ENCODE measurements around the gene CLIC1.

Gene CLIC1

DNA sequence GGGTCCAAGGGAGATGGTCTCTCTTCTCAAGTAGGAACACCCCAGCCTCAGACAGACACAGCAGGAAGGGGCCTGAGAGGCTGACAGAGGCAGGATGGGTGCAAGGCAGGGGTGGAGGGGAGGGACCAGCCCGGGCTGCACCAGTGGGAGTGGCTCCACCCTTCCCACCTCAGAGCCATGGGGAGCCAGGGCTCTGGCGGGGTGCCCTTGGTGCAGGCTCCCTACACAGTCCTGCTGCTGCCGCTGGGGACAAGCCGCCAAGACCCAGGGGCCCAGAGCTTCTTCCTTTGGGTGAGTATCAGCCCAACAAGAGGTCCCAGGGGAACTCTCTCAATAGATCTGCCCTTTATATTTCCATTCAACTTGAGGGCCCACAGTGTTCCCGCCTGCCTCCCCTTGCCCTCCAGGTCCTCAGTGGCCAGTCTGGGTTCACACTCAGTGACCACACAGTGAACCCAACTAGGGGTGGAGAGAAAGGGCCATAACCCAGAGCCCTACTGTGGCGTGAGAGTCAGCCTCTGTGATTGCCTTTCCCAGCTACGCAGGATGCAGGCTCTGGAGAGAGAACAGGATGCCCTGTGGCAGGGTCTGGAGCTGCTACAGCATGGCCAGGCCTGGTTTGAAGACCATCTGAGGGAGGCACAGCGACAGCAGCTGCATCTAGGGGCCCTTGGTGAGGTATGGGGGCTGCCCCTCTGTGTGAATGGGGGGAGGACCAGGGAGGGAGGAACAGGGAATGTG, 26.7 kb upstream of the CLIC1 start:
- Mint-ChIP-seq H3K4me3 (no peak overlapping the region), H3K27ac (no peak overlapping the region)

DNA sequence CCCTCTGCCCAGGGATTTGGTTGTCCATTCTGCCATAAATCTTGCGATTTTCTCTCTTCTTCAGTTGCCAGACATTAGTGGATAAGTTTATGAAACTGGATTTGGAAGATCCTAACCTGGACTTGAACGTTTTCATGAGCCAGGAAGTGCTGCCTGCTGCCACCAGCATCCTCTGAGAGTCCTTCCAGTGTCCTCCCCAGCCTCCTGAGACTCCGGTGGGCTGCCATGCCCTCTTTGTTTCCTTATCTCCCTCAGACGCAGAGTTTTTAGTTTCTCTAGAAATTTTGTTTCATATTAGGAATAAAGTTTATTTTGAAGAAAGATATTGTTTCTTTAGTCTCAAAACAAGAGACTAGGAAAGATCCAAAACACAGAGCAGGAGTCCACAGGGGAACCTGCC, 26.0 kb upstream of the CLIC1 start, which contains the start of gene SAPCD1:
Gene SAPCD1, plus strand, starts transcription at position 301 of the 400 bp plus-strand sequence. CDS start 399 bp downstream, outside the sequence.
- no peak for DNase-seq
- H3K27me3 Mint-ChIP-seq, result no peaks in the 10 kb centered on the region
- peaks cover 31 to 43% of the 10 kb centered on the region in 2 donors for H3K36me3 Mint-ChIP-seq
- H3K4me3 Mint-ChIP-seq, result no peak within 1 kb of the TSS
- peaks cover 0 to 8% of the 10 kb centered on the region in 2 donors for H3K4me1 Mint-ChIP-seq
- H3K27ac Mint-ChIP-seq, result no peak within 1 kb of the TSS
- no peaks in the 10 kb centered on the region for H3K9me3 Mint-ChIP-seq
- ATAC-seq (replicated peaks), result no peak

More for the DNA sequence above, 26.7 kb upstream of the CLIC1 start:
- DNase-seq, result no peak
- Mint-ChIP-seq H3K9me3 (no peaks in the 10 kb centered on the region), H3K36me3 (peaks cover 31 to 45% of the 10 kb centered on the region in 2 donors), H3K4me1 (peaks cover 0 to 9% of the 10 kb centered on the region in 2 donors), H3K27me3 (no peaks in the 10 kb centered on the region)
- no peak for ATAC-seq (replicated peaks)

DNA sequence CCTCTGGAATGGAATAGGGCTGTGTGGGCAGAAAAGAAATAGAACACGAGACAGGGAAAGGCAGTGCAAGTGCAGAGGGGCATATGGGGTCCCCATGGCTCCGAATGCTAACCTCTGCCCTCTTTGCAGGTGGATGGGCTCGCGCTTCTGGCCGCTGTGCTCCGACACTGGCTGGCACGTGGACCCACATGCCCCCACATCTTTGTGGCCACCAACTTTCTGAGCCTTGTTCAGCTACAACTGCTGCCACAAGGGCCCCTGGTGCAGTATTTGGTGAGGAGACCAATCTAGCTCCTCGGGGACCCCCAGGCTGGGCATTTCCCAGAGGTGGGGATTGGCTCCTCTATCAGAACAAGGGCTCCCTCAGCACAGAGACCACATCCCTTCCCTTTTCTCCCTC, 25.0 kb upstream of the CLIC1 start:
- Mint-ChIP-seq H3K27ac (no peak overlapping the region), H3K9me3 (no peaks in the 10 kb centered on the region), H3K4me3 (no peak overlapping the region), H3K36me3 (peaks cover 31 to 43% of the 10 kb centered on the region in 2 donors), H3K27me3 (no peaks in the 10 kb centered on the region), H3K4me1 (peaks cover 0 to 8% of the 10 kb centered on the region in 2 donors)
- no peak for ATAC-seq (replicated peaks)
- no peak for DNase-seq

DNA sequence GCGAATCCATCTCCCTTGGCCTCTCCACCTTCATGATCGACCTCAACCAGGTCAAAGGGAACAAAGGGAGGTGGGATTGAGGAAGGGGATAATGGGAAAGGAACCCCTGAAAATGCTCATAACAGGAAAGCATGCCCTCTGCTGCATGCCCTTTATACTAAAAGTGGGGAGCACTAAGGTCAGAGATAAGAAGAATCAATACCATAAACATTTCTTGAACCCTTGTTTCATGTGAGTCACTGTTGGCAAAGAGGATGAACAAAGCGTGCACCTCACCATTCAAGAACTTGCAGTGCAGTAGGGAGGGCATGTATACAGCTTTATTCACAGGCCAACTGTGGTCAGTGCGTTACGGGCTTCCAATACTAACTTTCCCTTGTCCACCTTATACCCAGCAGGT, 24.5 kb upstream of the CLIC1 start:
- Mint-ChIP-seq H3K27me3 (no peaks in the 10 kb centered on the region), H3K4me1 (peaks cover 0 to 8% of the 10 kb centered on the region in 2 donors), H3K4me3 (no peak overlapping the region), H3K27ac (no peak overlapping the region), H3K36me3 (peaks cover 29 to 43% of the 10 kb centered on the region in 2 donors), H3K9me3 (no peaks in the 10 kb centered on the region)
- ATAC-seq (replicated peaks), result no peak
- no peak for DNase-seq

DNA sequence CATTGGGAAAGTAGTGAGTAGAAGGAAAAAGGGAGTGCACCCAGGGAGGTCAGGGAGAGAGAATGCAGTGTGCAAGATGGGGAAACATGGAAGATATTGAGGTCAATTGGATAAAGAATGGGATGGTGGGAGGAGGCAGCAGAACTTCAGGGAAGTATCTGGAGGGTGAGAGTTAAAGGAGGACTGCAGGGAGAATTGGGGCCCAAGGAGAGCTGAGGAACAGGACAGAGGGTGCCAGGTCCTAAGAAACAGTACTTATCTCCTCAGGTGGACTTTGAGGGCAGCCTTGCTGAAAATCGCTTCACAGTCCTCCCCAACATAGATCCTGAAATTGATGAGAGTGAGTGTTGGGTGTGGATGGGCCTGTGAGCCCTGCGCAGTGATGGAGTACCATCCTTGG, 22.0 kb upstream of the CLIC1 start:
- H3K27ac Mint-ChIP-seq, result peak overlapping the region; percentile 28
- DNase-seq, result no peak

DNA sequence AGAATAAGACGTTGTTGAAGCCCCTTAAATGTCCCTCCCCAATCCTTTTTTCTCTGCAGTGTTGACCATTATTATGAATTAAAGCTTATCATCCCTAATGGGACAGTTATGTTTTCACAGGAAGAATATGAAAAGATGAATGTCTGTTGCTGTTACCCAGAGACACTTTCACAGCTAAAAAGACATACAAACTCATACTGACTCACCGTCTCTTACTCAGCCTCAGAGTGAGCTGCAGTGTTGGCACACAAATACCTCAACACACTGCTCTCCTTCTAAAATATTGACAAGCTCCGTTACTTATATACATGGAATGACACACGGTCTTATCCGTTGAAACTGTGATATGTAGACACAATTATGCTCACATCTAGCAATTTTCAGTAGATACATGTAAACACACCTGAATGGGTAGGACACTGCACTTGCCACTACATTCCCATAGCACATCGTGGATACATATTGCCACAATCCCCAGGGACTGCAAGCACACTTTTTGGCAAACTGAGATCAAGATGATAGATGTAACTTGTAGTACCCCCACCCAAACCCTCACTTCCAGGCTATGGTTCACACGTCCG, 16.5 kb upstream of the CLIC1 start:
- H3K4me3 Mint-ChIP-seq, result no peak overlapping the region
- DNase-seq (no peak), ATAC-seq (replicated peaks) (no peak)
- peaks cover 0 to 2% of the 10 kb centered on the region in 2 donors for H3K4me1 Mint-ChIP-seq
- no peak overlapping the region for H3K27ac Mint-ChIP-seq
- no peaks in the 10 kb centered on the region for H3K9me3 Mint-ChIP-seq
- peaks cover 3 to 4% of the 10 kb centered on the region in 2 donors for H3K36me3 Mint-ChIP-seq
- H3K27me3 Mint-ChIP-seq, result no peaks in the 10 kb centered on the region

More for the DNA sequence above, 22.0 kb upstream of the CLIC1 start:
- Mint-ChIP-seq H3K4me3 (no peak overlapping the region), H3K4me1 (peaks cover 0 to 8% of the 10 kb centered on the region in 2 donors), H3K36me3 (peaks cover 17 to 28% of the 10 kb centered on the region in 2 donors), H3K9me3 (no peaks in the 10 kb centered on the region), H3K27me3 (no peaks in the 10 kb centered on the region)
- no peak for ATAC-seq (replicated peaks)

DNA sequence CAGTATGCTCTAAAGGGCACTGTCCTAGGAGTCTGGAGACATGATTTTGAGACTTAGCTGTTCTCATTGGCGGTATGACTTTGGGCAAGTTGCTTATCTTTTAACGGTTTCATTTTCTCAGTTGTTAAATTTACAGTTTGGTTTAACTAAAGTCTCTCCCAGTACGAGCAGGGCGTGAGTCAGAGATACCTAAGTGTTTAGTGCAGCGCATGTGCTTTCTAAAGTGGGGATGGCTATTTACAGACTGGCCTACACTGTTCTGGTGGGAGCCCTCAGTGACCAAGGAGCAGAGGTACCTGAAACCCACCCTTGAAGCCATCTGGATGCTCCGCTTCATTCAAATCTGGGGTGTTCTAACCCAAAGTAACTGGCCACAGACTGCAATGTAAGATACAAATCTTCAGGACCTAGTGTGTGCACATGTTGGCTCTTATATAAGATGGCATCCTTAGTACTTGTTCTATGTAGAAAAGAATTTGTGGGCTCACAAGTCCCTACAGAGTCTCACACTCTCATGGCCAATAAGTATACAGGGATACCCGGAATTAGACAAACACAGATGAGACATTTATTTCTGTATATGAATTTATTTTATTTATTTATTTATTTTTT, 14.2 kb upstream of the CLIC1 start:
- no peak for DNase-seq
- Mint-ChIP-seq H3K36me3 (peaks cover 11% of the 10 kb centered on the region in 2 donors), H3K9me3 (no peaks in the 10 kb centered on the region), H3K27me3 (no peaks in the 10 kb centered on the region), H3K4me1 (peaks cover 0 to 2% of the 10 kb centered on the region in 2 donors), H3K27ac (no peak overlapping the region), H3K4me3 (no peak overlapping the region)
- ATAC-seq (replicated peaks), result no peak

DNA sequence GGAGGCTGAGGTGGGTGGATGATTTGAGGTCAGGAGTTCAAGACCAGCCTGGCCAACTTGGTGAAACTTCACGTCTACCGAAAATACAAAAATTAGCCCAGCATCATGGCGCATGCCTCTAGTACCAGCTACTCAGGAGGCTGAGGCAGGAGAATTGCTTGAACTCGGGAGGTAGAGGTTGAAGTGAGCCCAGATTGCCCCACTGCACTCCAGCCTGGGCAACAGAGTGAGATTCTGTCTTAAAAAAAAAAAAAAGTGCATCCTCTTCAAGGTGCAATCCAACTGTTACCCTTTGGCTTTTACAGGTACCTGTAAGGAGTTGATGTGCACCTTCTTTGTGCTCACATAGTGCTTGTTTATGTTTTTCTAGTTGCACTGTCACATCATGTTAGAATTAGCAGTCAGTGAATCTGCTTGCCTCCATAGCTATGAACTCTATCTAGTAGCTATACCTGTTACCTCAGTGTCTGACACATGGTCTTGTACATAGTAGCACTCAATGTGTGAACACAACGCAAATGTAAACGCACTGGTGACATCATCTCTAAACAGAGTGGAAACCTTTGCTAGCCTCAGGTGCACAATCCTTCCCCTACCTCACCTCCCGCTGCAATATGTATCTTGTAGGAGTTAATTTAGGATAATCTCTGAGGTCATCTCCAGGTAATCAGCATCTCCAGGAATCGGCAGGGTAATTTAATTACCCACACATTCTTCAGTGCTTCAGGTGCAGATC, 13.1 kb upstream of the CLIC1 start:
- DNase-seq (no peak), ATAC-seq (replicated peaks) (no peak)
- H3K9me3 Mint-ChIP-seq, result no peaks in the 10 kb centered on the region
- peaks cover 17 to 19% of the 10 kb centered on the region in 2 donors for H3K36me3 Mint-ChIP-seq
- no peaks in the 10 kb centered on the region for H3K27me3 Mint-ChIP-seq
- H3K4me3 Mint-ChIP-seq, result no peak overlapping the region
- H3K27ac Mint-ChIP-seq, result no peak overlapping the region
- peaks cover 0 to 2% of the 10 kb centered on the region in 2 donors for H3K4me1 Mint-ChIP-seq

DNA sequence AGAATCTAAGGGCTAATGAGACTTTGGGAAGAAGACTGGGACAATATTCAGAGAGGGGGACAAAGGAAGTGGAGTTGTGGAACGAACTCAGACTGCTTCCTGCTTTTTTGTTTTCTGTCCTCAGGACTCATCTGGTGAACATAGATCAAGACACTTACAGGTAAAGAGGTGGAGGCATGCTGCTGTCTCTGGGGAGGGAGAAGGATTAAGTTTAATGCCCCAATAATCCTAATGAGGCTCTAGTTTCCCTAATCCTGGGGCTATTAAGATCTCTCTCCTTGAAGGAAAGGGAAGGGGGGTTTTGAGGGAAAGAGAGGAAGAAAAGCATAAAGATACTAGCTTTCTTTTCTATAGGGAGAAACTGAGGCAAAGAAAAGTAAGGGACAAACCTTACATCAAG, 8.1 kb upstream of the CLIC1 start:
- DNase-seq, result no peak
- Mint-ChIP-seq H3K4me1 (peaks cover 3 to 22% of the 10 kb centered on the region in 2 donors), H3K36me3 (peaks cover 29 to 42% of the 10 kb centered on the region in 2 donors), H3K4me3 (no peak overlapping the region), H3K9me3 (no peaks in the 10 kb centered on the region), H3K27ac (no peak overlapping the region), H3K27me3 (no peaks in the 10 kb centered on the region)
- ATAC-seq (replicated peaks), result no peak

DNA sequence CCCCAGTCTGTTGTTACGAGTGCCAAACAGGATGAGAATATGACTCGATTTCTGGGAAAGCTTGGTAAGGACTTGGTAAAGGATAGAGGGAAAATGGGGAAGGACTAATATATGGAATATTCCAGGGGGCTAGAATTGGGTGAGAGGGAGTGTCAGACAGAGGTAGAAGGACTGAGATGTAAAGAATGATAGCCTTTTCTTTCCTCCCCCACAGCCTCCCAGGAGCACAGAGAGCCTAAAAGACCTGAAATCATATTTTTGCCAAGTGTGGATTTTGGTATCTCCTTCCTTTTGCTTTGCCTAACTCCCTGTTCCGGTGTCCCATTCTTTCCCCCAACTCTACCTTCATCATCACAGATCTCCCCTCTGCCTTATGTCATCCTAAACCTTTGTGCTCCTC, 6.6 kb upstream of the CLIC1 start:
- H3K36me3 Mint-ChIP-seq, result peaks cover 29 to 42% of the 10 kb centered on the region in 2 donors
- DNase-seq, result no peak
- peak overlapping the region; percentile 11 for H3K27ac Mint-ChIP-seq
- H3K4me3 Mint-ChIP-seq, result no peak overlapping the region
- H3K27me3 Mint-ChIP-seq, result no peaks in the 10 kb centered on the region
- peaks cover 17 to 37% of the 10 kb centered on the region in 2 donors for H3K4me1 Mint-ChIP-seq
- H3K9me3 Mint-ChIP-seq, result no peaks in the 10 kb centered on the region
- no peak for ATAC-seq (replicated peaks)

DNA sequence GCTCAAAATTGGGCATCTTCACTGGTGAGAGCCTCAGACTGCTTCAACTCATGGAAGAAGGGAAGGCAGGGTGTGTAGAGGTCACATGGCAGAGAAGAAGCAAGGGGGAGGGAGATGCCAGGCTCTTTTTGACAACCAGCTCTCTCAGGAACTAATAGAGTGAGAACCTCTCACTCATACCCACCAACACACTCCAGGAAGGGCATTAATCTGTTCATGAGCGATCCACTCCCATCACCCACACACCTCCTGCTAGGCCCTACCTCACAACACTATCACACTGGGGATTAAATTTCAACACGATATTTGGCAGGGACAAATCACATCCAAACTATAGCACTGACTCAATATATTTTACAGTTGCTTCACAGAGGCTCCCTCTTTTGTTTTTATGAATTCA, 5.5 kb upstream of the CLIC1 start:
- Mint-ChIP-seq H3K4me1 (peaks cover 24 to 48% of the 10 kb centered on the region in 2 donors), H3K27me3 (no peaks in the 10 kb centered on the region), H3K9me3 (no peaks in the 10 kb centered on the region), H3K4me3 (no peak overlapping the region), H3K36me3 (peaks cover 25 to 35% of the 10 kb centered on the region in 2 donors), H3K27ac (no peak overlapping the region)
- DNase-seq, result no peak
- ATAC-seq (replicated peaks), result no peak

DNA sequence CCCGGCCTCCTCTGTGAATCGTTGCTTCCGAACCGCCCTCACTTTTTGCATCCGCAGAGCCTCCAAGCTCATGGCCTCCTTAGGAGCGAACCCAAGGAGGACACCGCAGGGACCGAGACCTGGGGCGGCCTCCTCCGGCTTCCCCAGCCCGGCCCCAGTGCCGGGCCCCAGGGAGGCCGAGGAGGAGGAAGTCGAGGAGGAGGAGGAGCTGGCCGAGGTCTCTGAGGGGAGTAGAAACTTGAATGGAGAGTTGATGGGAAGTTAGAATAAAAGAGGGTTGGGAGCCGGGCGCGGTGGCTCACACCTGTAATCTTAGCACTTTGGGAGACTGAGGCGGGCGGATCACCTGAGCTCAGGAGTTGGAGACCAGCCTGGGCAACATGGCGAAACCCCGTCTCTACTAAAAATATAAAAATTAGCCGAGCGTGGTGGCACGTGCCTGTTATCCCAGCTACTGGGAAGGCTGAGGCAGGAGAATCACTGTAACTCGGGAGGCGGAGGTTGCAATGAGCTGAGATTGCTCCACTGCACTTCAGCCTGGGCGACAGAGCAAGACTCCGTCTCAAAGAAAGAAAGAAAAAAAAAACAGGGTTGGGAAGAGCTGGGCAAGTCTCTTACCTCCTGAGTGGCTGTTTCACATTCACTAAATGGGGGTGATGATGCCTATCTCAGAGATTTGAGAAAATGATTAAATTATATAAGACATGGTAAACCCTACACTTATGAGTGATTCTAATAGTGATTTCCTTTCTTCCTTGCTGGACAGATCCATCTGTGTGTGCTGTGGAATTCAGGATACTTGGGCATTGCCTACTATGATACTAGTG, 4.3 kb upstream of the CLIC1 start:
- Mint-ChIP-seq H3K27ac (peak overlapping the region; percentile 95), H3K9me3 (no peaks in the 10 kb centered on the region), H3K4me3 (peak overlapping the region; percentile 93 to 98), H3K36me3 (peaks cover 27 to 40% of the 10 kb centered on the region in 2 donors), H3K4me1 (peaks cover 27 to 51% of the 10 kb centered on the region in 2 donors), H3K27me3 (no peaks in the 10 kb centered on the region)
- no peak for DNase-seq
- ATAC-seq (replicated peaks), result peak; percentile 2 to 3

DNA sequence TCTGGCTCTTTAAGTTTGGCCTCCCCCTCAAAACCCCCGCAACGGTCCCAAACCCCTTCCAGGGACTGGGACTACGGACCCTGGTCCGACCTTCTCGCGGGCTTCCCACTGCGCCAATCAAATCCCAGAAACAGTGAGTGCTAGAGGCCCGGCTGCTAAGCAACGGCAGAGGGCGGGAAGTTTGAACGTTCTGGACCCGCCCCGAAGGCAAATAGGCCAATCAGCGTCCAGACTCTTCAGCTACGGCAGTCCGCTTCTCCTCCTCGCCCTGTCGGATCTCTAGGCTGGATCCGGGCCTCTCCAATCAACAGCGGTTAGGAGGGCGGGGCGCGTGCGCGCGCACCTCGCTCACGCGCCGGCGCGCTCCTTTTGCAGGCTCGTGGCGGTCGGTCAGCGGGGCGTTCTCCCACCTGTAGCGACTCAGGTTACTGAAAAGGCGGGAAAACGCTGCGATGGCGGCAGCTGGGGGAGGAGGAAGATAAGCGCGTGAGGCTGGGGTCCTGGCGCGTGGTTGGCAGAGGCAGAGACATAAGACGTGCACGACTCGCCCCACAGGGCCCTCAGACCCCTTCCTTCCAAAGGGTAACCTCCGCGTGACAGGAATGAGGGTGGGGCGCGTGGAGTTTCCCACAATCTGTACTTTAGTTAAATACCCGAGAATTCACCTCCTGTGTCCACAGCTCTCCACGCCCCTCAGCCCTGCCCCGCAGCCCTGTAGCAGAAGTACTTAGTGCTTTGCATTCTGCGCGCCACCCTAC, 3.5 kb upstream of the CLIC1 start, which contains the start of gene MSH5:
Gene MSH5, plus strand, starts transcription at position 367 of the 758 bp plus-strand sequence. CDS start 462 bp downstream, outside the sequence.
- H3K27ac Mint-ChIP-seq, result peak within 1 kb of the TSS; percentile 95
- peak within 1 kb of the TSS; percentile 93 to 98 for H3K4me3 Mint-ChIP-seq
- H3K36me3 Mint-ChIP-seq, result peaks cover 29 to 41% of the 10 kb centered on the region in 2 donors
- peaks cover 29 to 51% of the 10 kb centered on the region in 2 donors for H3K4me1 Mint-ChIP-seq
- no peaks in the 10 kb centered on the region for H3K9me3 Mint-ChIP-seq
- DNase-seq (peak; percentile 97), ATAC-seq (replicated peaks) (peak; percentile 85 to 88)
- no peaks in the 10 kb centered on the region for H3K27me3 Mint-ChIP-seq

All from stimulated activated naive B cell treated with anti-CD40 and anti-IgM and Interleukin-4, amounts not matched to agents 10 μg/mL and 1 μg/mL and 100 μg/mL, for 72 hours (primary cell).